IPS-18c (cell line): ENCODE measurements around the gene LRP2BP.
"Not testable (repeated sequence)": the region's sequence is repeated elsewhere in the genome, so short reads cannot be mapped to it uniquely, and the experiment has no call there.

Experiments
- H3K4me3 ChIP-seq: 2 replicates; pipeline ENCODE4 v1.7.0; 2013; ENCODE audit warnings: low read depth, mild to moderate bottlenecking, low read length, moderate library complexity; ENCODE audit not compliant: insufficient read depth
- H3K9me3 ChIP-seq: one replicate; pipeline ENCODE4 v1.6.1; 2013; ENCODE audit warnings: mild to moderate bottlenecking, low read length, moderate library complexity; ENCODE audit not compliant: control insufficient read depth, insufficient read depth

LRP2BP gene

DNA sequence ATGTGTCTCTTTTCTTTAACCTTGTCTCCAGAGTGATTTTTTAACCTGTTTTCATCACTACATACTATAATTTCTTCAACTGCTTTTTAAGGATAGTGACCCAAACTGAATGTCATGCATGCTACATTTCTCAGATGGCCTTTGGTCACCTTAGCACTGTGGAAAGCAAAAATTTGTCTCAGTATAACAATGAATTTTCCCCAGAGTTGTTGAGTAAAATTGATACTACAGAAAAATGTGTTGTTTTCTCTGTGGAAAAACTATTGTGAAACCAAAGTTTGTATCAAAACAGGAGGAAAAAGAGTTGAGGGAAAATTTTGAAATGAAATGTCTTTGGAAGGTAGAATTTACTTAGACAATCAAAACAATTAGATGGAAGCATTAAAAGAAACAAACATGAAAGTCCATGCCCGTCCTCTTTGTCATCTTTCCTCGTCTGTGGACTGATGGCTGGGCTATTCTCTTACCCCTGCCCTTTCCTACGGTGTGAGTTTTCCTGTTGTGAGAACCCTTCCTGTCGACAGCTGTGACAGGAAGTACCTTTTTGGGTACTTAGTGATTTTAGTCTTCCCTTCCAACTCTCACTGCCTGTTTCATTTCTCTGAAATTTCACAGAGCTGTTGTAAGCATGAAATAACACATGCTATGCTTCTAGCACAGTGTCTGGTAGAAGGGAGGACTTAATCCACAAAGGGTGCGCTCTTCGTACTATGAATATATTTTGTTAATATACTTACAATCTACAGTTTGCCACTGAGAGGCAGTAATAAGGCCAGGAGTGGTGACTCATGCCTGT is 50.8 kb downstream of the LRP2BP start:
- H3K9me3 ChIP-seq, result no peaks in the 10 kb centered on the region

DNA sequence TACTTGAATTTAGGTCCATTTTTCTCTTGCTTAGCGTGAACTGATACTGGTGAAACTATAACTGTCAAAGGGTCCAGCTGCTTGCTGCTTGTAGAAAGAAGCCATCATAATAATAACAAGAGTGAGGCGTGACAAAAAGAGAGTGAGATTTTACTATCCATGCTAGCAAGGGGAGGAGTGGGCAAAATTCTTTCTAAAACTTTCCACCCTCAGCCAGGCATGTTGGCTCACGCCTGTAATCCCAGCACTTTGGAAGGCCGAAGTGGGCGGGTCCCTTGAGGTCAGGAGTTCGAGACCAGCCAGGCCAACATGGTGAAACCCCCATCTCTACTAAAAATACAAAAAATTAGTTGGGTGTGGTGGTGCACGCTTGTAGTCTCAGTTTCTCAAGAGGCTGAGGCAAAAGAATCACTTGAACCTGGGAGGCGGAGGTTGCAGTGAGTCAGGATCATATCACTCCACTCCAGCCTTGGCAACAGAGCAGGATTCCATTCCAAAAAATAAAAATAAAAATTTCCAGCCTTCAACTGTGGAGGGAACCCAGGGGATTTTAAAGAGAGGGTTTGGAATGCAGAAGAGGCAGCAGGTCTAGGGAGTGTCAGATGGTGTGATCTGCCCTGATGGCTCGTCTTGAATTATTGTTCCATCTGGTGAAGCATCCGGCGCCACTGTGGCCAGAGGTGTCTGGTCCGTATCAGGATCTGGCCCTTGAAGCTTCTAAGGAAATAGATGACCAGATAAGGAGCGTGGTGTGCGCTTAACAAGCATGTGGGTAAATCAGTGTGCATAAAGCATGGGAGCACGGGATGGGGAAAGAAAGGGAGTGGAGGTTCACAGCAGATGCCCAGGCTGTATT is 51.8 kb downstream of the LRP2BP start:
- no peak overlapping the region for H3K4me3 ChIP-seq
- H3K9me3 ChIP-seq, result no peaks in the 10 kb centered on the region

More for the DNA sequence above, 50.8 kb downstream of the LRP2BP start:
- no peak overlapping the region for H3K4me3 ChIP-seq

DNA sequence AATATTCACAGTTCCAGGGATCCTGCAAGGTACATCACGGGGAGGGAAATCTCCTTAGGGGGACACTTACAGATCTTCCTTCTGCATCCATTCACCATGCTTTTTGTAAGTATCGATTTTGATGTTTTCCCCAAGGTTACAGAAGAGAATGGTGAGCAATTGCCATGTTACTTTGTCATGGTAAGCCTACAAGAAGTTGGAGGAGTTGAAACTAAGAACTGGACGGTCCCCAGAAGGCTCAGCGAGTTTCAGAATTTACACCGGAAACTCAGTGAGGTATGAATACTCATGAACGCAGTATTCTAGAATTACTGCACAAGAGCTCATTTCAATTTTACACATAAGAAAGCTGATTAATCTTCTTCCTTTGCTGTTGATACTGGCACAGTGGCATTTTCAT is 53.9 kb downstream of the LRP2BP start:
- H3K9me3 ChIP-seq, result no peaks in the 10 kb centered on the region
- no peak overlapping the region for H3K4me3 ChIP-seq

- no peak overlapping the region for H3K4me3 ChIP-seq
- H3K9me3 ChIP-seq, result no peaks in the 10 kb centered on the region
Measured at GRCh38 chr4:185341377-185341776, 54.3 kb downstream of the LRP2BP start.

GRCh38 chr4:185339941-185340340 is 55.8 kb downstream of the LRP2BP start:
- H3K9me3 ChIP-seq, result no peaks in the 10 kb centered on the region
- no peak overlapping the region for H3K4me3 ChIP-seq

DNA sequence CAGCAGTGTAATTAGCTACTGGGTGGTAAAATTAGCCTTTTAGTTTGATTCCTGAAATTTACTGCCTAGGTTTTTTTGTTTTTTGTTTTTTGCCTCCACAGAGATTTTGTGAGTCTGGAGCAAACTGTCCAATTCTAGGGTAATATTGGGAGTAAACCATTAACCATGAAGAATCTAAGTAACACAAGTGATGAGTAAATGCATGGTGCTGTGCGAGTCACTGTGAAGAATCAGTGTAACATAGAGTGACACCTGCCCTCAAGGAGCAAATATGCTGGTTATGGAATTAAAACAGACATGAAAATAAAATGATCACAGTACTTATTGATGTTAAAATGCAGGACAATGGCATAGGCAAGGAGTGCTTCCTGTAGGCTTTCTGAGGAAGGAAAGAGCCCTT is 60.1 kb downstream of the LRP2BP start:
- H3K9me3 ChIP-seq, result no peaks in the 10 kb centered on the region
- H3K4me3 ChIP-seq, result no peak overlapping the region

GRCh38 chr4:185334326-185334725 is 61.4 kb downstream of the LRP2BP start:
- Histone ChIP-seq H3K9me3 (no peaks in the 10 kb centered on the region), H3K4me3 (no peak overlapping the region)

GRCh38 chr4:185332575-185333464 is 62.9 kb downstream of the LRP2BP start:
- Histone ChIP-seq H3K4me3 (no peak overlapping the region), H3K9me3 (peaks cover 5% of the 10 kb centered on the region)

DNA sequence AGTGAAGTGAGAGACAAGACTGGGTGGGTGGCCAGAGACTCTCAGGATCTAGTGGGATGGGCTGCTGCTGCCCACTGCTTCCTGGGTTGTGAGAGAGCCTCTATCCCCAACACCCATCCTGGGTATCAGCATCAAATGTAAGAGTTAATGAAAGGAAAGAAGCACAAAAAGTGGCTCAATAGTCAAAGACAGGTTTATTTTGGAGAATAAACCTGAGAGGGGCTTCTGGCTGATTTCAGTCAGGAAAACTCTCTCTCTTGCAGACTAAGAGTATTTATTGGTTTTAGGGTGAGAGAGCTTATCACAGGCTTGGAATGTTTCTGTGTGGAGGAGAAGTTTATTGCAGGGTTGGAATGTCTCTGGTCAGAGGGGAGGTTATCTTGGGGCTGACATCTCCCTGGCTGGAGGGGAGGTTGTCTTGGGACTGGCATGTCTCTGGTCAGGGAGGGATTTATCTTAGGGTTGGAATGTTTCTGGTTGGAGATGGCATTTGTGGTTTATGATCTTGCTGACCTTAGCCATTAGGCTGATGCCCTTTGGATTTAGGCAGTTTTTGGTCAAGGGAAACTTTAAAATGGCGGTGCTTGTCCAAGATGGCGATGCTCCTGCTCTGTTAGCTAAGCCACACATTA is 65.7 kb downstream of the LRP2BP start:
- not testable (repeated sequence) for H3K9me3 ChIP-seq, H3K4me3 ChIP-seq

GRCh38 chr4:185328586-185328985 is 67.1 kb downstream of the LRP2BP start:
- H3K9me3 ChIP-seq, result peaks cover 5% of the 10 kb centered on the region
- no peak overlapping the region for H3K4me3 ChIP-seq

- not testable (repeated sequence) for H3K4me3 ChIP-seq, H3K9me3 ChIP-seq
Measured at GRCh38 chr4:185325721-185326120, 70.0 kb downstream of the LRP2BP start.

DNA sequence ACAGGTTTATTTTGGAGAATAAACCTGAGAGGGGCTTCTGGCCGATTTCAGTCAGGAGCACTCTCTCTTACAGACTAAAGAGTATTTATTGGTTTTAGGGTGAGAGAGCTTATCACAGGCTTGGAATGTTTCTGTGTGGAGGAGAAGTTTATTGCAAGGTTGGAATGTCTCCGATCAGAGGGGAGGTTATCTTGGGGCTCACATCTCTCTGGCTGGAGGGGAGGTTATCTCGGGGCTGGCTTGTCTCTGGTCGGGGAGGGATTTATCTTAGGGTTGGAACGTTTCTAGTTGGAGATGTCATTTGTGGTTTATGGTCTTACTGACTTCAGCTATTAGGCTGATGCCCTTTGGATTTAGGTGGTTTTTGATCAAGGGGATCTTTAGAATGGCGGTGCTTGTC is 71.4 kb downstream of the LRP2BP start:
- H3K4me3 ChIP-seq, H3K9me3 ChIP-seq: not testable (repeated sequence)

DNA sequence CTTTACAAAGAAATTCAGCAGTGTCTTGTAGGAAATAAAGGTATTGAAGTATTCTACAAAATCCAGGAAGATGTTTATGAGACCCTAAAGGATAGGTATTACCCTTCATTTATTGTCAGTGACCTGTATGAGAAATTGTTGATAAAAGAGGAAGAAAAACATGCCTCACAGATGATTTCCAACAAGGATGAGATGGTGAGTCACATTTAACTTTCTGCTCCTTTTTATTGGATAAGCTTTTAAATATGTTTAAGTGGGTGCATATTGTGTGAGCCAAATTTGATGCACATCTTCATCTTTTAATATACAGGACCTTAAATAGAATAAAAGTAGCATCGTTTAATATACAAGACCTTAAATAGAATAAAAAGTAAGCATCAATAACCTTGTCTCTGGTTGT is 72.1 kb downstream of the LRP2BP start:
- no peaks in the 10 kb centered on the region for H3K9me3 ChIP-seq
- H3K4me3 ChIP-seq, result no peak overlapping the region

- Histone ChIP-seq H3K4me3 (no peak overlapping the region), H3K9me3 (no peaks in the 10 kb centered on the region)
Measured at GRCh38 chr4:185322803-185323202, 72.9 kb downstream of the LRP2BP start.

GRCh38 chr4:185318679-185319078 is 77.0 kb downstream of the LRP2BP start:
- Histone ChIP-seq H3K9me3 (no peaks in the 10 kb centered on the region), H3K4me3 (no peak overlapping the region)

DNA sequence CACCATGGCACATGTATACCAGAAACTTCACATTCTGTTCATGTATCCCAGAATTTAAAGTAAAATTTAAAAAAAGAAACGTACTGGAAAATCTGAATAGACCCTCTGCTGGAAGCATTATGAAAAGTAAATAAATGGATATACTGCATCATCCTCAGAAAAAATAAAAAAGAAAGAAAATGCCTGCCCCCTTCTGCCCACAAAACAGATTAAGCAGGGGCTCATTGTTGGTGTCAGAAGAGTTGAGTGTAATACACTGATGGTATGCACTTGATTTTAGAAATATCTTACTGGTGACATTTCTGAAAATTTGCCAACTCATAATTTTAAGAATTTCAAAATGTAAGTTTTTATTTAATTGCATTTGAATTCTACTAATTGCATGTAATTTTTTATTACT is 77.8 kb downstream of the LRP2BP start:
- Histone ChIP-seq H3K9me3 (no peaks in the 10 kb centered on the region), H3K4me3 (no peak overlapping the region)

GRCh38 chr4:185317462-185317861 is 78.3 kb downstream of the LRP2BP start:
- not testable (repeated sequence) for H3K4me3 ChIP-seq, H3K9me3 ChIP-seq
